ENCODE measurements around the gene NEDD8.
A peak's percentile ranks its signal among the peaks of the same experiment; 100 is the strongest.

The NEDD8 gene

DNA sequence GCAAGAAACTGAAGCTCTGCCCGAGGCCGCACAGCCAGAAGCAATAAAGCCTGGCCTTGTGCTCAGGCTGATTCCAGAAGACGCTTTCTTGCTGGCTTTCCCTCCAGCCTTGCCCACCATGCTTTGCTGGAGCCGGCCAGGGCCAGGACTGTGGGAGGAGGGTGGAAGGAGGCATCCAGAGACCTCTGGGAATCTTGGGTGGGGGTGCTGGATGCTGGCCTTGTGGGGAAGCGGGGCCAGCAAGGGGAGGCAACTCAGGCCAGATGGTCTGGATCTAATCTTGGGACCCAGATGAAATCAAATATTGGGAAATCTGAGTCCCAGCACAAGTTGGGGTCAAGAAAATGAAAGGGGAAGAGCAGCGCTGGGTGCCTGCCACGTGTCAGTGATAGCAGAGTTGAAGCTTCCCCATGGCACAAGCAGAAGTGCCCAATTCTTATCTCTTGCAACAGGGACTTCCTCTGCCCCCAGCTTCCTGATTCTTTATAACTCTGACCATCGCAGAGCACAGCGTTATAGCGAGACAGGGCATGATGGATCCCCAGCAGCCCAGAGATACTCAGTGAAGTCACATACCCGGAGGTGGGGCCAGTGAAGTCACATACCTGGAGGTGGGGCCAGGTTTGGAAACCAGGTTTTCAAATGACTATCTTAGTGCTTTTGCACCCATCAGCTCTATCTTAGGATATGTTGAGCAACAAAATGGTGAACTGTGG is 45.6 kb upstream of the NEDD8 start:
- TF ChIP-seq, protein P1, sequence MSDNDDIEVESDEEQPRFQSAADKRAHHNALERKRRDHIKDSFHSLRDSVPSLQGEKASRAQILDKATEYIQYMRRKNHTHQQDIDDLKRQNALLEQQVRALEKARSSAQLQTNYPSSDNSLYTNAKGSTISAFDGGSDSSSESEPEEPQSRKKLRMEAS (IDR thresholded peaks at IDR 0.05; ENCODE audit: low read depth, low read length) = peak; percentile 99
- TF ChIP-seq, protein P2, sequence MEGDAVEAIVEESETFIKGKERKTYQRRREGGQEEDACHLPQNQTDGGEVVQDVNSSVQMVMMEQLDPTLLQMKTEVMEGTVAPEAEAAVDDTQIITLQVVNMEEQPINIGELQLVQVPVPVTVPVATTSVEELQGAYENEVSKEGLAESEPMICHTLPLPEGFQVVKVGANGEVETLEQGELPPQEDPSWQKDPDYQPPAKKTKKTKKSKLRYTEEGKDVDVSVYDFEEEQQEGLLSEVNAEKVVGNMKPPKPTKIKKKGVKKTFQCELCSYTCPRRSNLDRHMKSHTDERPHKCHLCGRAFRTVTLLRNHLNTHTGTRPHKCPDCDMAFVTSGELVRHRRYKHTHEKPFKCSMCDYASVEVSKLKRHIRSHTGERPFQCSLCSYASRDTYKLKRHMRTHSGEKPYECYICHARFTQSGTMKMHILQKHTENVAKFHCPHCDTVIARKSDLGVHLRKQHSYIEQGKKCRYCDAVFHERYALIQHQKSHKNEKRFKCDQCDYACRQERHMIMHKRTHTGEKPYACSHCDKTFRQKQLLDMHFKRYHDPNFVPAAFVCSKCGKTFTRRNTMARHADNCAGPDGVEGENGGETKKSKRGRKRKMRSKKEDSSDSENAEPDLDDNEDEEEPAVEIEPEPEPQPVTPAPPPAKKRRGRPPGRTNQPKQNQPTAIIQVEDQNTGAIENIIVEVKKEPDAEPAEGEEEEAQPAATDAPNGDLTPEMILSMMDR (IDR thresholded peaks at IDR 0.05; ENCODE audit: low read depth, low read length) = no peak
- TF ChIP-seq MYC (IDR thresholded peaks at IDR 0.05; ENCODE audit: low read depth, low read length) = peak; percentile 99
- no peak overlapping the region for H3K4me3 ChIP-seq (ENCODE audit: low read depth, low read length)
- DNase-seq (ENCODE audit: low read depth) = peak; percentile 91

DNA sequence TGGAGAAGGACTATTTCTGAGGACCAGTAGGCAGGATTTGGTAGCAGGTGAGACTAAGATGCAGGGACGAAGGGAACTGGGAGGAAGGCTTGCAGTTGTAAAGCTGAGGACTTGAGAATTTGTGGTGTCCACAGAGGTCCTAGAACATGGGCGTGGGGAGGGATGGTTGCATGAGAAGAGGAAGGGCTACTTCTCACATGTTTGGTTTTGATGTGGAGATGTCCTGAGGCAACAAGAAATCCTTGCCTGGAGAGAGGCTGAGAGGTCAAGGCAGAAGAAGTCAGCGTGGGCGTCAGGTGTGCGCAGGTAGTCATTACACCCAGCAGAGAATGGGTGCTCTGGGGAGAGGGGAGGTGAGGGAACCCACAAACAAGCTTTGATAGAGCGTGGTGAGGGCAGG is 44.9 kb upstream of the NEDD8 start:
- DNase-seq (ENCODE audit: low read depth) = peak; percentile 16
- H3K4me3 ChIP-seq (ENCODE audit: low read depth, low read length) = no peak overlapping the region
- TF ChIP-seq, protein P2 (IDR thresholded peaks at IDR 0.05; ENCODE audit: low read depth, low read length) = no peak
- TF ChIP-seq MYC (IDR thresholded peaks at IDR 0.05; ENCODE audit: low read depth, low read length) (no peak), POLR2A (IDR thresholded peaks at IDR 0.05; ENCODE audit: extremely low read depth, insufficient read length) (no peak)
- TF ChIP-seq, protein P1 (IDR thresholded peaks at IDR 0.05; ENCODE audit: low read depth, low read length) = no peak

DNA sequence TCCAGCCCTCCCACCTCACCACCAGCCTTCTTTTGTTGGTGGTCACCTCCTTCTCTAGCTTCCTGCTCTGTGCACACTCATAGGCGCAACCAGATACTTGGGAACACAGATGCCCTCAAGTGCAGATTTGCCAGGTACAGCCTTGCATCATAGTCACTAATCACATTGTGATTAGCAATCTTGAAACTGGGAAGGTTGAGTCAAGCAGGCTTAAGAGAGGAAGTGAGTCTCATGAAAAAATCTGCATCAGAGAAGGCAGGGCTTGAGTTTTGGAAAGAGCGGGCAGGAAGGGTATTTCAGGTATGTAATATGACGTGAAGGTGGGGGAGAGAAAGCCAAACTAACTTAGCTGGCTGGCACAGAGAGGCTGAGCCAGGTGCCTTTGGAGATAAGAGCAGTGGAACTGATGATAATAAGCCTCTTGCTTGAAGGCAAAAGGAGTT is 42.0 kb upstream of the NEDD8 start:
- DNase-seq (ENCODE audit: low read depth) = peak; percentile 66

DNA sequence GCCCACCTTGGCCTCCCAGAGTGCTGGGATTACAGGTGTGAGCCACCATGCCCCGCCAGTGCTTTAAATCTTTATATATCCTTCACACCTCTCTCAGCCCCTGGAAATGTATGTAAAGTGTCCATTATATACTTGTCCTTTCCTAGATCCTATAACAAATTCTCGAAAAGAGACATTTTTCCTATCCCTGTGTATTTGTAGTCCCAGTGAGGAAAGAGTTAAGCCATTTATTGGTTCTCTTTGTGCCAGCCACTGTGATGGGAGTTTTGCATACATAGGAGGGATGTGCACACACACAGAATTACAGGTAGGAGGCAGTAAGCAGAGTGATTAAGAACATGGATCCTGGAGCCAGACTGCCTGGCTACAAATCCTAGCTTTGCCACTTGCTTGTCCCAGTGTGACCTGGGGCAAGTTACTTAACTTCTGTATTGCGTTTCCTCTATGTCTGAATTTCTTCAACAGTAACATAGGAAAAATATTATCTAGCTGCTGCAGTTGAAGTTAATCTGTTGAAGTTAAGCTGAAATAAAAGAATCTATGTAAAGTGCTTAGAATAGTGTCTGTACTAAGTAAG is 41.3 kb upstream of the NEDD8 start:
- TF ChIP-seq MYC (IDR thresholded peaks at IDR 0.05; ENCODE audit: low read depth, low read length) (no peak), POLR2A (IDR thresholded peaks at IDR 0.05; ENCODE audit: extremely low read depth, insufficient read length) (no peak)
- TF ChIP-seq, protein P2 (IDR thresholded peaks at IDR 0.05; ENCODE audit: low read depth, low read length) = peak; percentile 1
- TF ChIP-seq, protein P1 (IDR thresholded peaks at IDR 0.05; ENCODE audit: low read depth, low read length) = no peak
- DNase-seq (ENCODE audit: low read depth) = peak; percentile 28
- H3K4me3 ChIP-seq (ENCODE audit: low read depth, low read length) = no peak overlapping the region

More for the DNA sequence above, 42.0 kb upstream of the NEDD8 start:
- TF ChIP-seq, protein P2 (IDR thresholded peaks at IDR 0.05; ENCODE audit: low read depth, low read length) = no peak
- H3K4me3 ChIP-seq (ENCODE audit: low read depth, low read length) = no peak overlapping the region

DNA sequence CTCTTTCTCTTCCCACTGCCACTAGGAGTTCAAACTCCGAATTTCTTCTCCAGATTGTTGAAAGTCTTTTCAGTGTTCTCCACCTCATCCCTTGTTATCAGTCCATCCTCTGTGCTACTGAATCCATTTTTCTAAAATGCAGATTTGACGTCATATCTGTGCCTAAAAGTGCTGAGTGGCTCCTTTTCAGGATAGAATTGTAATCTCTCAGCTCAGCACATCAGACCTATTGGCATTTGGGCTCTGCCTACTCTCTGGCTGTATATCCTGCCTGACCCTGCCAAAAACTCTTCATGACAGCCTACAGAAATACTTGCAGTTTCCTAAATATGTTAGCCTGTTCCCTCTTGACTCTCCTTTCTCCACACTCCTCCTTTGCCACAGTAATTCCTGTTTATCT is 40.3 kb upstream of the NEDD8 start:
- TF ChIP-seq, protein P1 (IDR thresholded peaks at IDR 0.05; ENCODE audit: low read depth, low read length) = no peak
- TF ChIP-seq, protein P2 (IDR thresholded peaks at IDR 0.05; ENCODE audit: low read depth, low read length) = no peak
- no peak for TF ChIP-seq MYC (IDR thresholded peaks at IDR 0.05; ENCODE audit: low read depth, low read length)
- no peak for TF ChIP-seq POLR2A (IDR thresholded peaks at IDR 0.05; ENCODE audit: extremely low read depth, insufficient read length)
- H3K4me3 ChIP-seq (ENCODE audit: low read depth, low read length) = no peak overlapping the region

More for the DNA sequence above, 40.3 kb upstream of the NEDD8 start:
- DNase-seq (ENCODE audit: low read depth) = no peak

Data from NB4 (cell line).